ENCODE measurements around the gene SPEG.

DNA sequence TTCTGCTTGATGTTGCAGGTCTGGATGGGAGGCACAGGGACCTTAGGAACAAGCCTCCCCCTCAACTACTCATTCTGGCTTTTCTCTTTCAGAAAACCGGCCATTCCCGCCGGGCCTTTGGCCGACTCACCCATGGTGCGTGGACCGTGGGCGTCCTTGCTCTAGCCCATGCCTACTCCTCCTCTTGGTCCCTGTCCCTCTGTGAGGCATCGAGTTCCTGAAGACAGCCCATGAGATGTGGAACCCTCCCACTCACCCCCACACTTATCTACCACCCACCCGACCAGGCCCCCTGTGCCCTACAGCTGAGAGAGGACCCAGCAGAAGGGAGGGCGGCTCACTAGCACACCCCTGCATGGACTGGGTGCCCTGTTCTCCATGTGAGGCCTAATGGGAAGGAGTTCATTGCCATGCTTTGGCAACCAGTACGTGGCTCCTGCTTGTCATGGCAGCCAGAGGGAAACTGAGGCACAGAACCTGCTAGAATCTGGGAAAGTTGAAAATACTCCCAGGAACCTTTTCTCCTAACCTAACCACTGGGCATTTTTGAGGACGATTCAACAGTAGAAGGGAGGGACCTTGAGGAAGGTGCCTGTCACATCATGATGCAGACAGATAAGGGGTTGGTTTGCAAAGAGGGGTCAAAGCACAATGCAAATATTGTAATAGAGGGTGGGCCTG lies 8.5 kb downstream of the SPEG start:
- TF ChIP-seq, protein P1, sequence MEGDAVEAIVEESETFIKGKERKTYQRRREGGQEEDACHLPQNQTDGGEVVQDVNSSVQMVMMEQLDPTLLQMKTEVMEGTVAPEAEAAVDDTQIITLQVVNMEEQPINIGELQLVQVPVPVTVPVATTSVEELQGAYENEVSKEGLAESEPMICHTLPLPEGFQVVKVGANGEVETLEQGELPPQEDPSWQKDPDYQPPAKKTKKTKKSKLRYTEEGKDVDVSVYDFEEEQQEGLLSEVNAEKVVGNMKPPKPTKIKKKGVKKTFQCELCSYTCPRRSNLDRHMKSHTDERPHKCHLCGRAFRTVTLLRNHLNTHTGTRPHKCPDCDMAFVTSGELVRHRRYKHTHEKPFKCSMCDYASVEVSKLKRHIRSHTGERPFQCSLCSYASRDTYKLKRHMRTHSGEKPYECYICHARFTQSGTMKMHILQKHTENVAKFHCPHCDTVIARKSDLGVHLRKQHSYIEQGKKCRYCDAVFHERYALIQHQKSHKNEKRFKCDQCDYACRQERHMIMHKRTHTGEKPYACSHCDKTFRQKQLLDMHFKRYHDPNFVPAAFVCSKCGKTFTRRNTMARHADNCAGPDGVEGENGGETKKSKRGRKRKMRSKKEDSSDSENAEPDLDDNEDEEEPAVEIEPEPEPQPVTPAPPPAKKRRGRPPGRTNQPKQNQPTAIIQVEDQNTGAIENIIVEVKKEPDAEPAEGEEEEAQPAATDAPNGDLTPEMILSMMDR (conservative IDR thresholded peaks at IDR 0.05; ENCODE audit: low read depth, low read length), result no peak
- TF ChIP-seq EZH2 (IDR thresholded peaks at IDR 0.05; ENCODE audit: low read length, unreplicated experiment) (no peak), EZH2phosphoT487 (IDR thresholded peaks at IDR 0.05; ENCODE audit: borderline replicate concordance, low read length) (no peak)

Measured in PC-3 (cell line).